K562 (cell line): ENCODE measurements around the gene RPL21. TPM values are rescaled to one million over a fixed set of nuclear protein-coding genes. Genes with fewer than 3 reads are reported as not detected.

Experiments
- polyA plus RNA-seq, 8 experiments: library from polyadenylated mRNA; depleted of rRNA in 4 of 8; stranded (reverse) in 5 of 8; unstranded in 3 of 8; fragments of >200 nt; fragmentation: Nextera tagmentation in 2 of 8; fragmentation: Illumina TruSeq in 1 of 8; extraction: Ambion mirVana in 2 of 8; extraction: Trizol in 1 of 8; gene quantifications; 2 replicates each; pipeline versions ENCODE4 v1.2.1 to v1.2.3, GENCODE V29; 2011 to 2014; ENCODE audit warnings: inconsistent platforms in 1 of 8, missing spikeins in 1 of 8
- small RNA-seq: library from RNA; depleted of rRNA; stranded (forward); fragments of <200 nt; gene quantifications from one replicate; pipeline ENCODE3, GENCODE V24; 2014
- total RNA-seq, 7 experiments: library from RNA; depleted of rRNA in 6 of 7; stranded (reverse); fragments of >200 nt in 6 of 7; fragmentation: Illumina TruSeq in 2 of 7; extraction: Trizol in 2 of 7; gene quantifications; 2 replicates each; pipeline versions ENCODE4 v1.2.1 to v1.2.3, GENCODE V29; 2011 to 2021; ENCODE audit warnings: low replicate concordance in 1 of 7

The RPL21 gene
- total and polyA plus RNA-seq, 9 of the 15 experiments (the other 6 are each of a cell fraction or from before 2014, with no cell fraction given) = 622 to 4,203 (median 1,676) TPM

Small RNA genes lying within 50 kb of the gene (small RNA-seq; reads per million reads assigned to genes)
- gene SNORA27 (not detected), gene SNORD102 (not detected)

Other genes starting within 250 kb of the RPL21 start
- gene USP12, start 79.7 kb upstream of the RPL21 start, total RNA-seq (2014; rRNA removed) = 7.8 and 8.9 TPM in 2 replicates
- 17.2 and 18.1 TPM in 2 replicates for gene USP12, start 79.7 kb upstream of the RPL21 start, total RNA-seq (2014; rRNA removed; fragmentation: Illumina TruSeq; extraction: Trizol)
- gene USP12, start 79.7 kb upstream of the RPL21 start, total RNA-seq (2015; rRNA removed; fragmentation: Illumina TruSeq; extraction: Trizol) = 11.1 and 13.3 TPM in 2 replicates
- gene USP12, start 79.7 kb upstream of the RPL21 start, total RNA-seq (2021) = 12.7 and 13.1 TPM in 2 replicates
- gene USP12, start 79.7 kb upstream of the RPL21 start, polyA plus RNA-seq (2011; rRNA removed) = 13.8 and 20.5 TPM in 2 replicates
- 11.7 and 15.3 TPM in 2 replicates for gene USP12, start 79.7 kb upstream of the RPL21 start, polyA plus RNA-seq (2014; fragmentation: Illumina TruSeq; extraction: Trizol)
- gene USP12, start 79.7 kb upstream of the RPL21 start, polyA plus RNA-seq (2014; fragmentation: Nextera tagmentation; extraction: Ambion mirVana) = 1 to 10 TPM; 1.8 to 5.1 TPM
- gene USP12, start 79.7 kb upstream of the RPL21 start, polyA plus RNA-seq (2014; rRNA removed) = 11.0 and 14.0 TPM in 2 replicates
- 2.1 and 2.4 TPM in 2 replicates for gene RASL11A, start 19.3 kb downstream of the RPL21 start, total RNA-seq (2014; rRNA removed)
- gene RASL11A, start 19.3 kb downstream of the RPL21 start, total RNA-seq (2014; rRNA removed; fragmentation: Illumina TruSeq; extraction: Trizol) = 0.98 and 1.6 TPM in 2 replicates
- gene RASL11A, start 19.3 kb downstream of the RPL21 start, total RNA-seq (2015; rRNA removed; fragmentation: Illumina TruSeq; extraction: Trizol) = 0.80 and 0.87 TPM in 2 replicates
- gene RASL11A, start 19.3 kb downstream of the RPL21 start, total RNA-seq (2021) = 1.5 and 1.6 TPM in 2 replicates
- gene RASL11A, start 19.3 kb downstream of the RPL21 start, polyA plus RNA-seq (2011; rRNA removed) = 1.7 and 1.9 TPM in 2 replicates
- gene RASL11A, start 19.3 kb downstream of the RPL21 start, polyA plus RNA-seq (2014; fragmentation: Illumina TruSeq; extraction: Trizol) = 1.9 and 2.2 TPM in 2 replicates
- under 1 TPM in 1 of 2 experiments, not detected in 1; 0.11 TPM for gene RASL11A, start 19.3 kb downstream of the RPL21 start, polyA plus RNA-seq (2014; fragmentation: Nextera tagmentation; extraction: Ambion mirVana)
- gene RASL11A, start 19.3 kb downstream of the RPL21 start, polyA plus RNA-seq (2014; rRNA removed) = 1.2 and 1.3 TPM in 2 replicates
- gene GTF3A, start 173.1 kb downstream of the RPL21 start, total RNA-seq (2014; rRNA removed) = 197 and 224 TPM in 2 replicates
- 239 and 267 TPM in 2 replicates for gene GTF3A, start 173.1 kb downstream of the RPL21 start, total RNA-seq (2014; rRNA removed; fragmentation: Illumina TruSeq; extraction: Trizol)
- gene GTF3A, start 173.1 kb downstream of the RPL21 start, total RNA-seq (2015; rRNA removed; fragmentation: Illumina TruSeq; extraction: Trizol) = 184 and 203 TPM in 2 replicates
- gene GTF3A, start 173.1 kb downstream of the RPL21 start, total RNA-seq (2021) = 152 and 160 TPM in 2 replicates
- 126 and 174 TPM in 2 replicates for gene GTF3A, start 173.1 kb downstream of the RPL21 start, polyA plus RNA-seq (2011; rRNA removed)
- gene GTF3A, start 173.1 kb downstream of the RPL21 start, polyA plus RNA-seq (2014; fragmentation: Illumina TruSeq; extraction: Trizol) = 261 and 303 TPM in 2 replicates
- gene GTF3A, start 173.1 kb downstream of the RPL21 start, polyA plus RNA-seq (2014; fragmentation: Nextera tagmentation; extraction: Ambion mirVana) = 10 to 100 TPM; 47.5 to 63.9 TPM
- 161 and 162 TPM in 2 replicates for gene GTF3A, start 173.1 kb downstream of the RPL21 start, polyA plus RNA-seq (2014; rRNA removed)
- 34.6 and 46.1 TPM in 2 replicates for gene MTIF3, start 199.0 kb downstream of the RPL21 start, total RNA-seq (2014; rRNA removed)
- gene MTIF3, start 199.0 kb downstream of the RPL21 start, total RNA-seq (2014; rRNA removed; fragmentation: Illumina TruSeq; extraction: Trizol) = 43.9 and 53.6 TPM in 2 replicates
- 41.2 and 44.4 TPM in 2 replicates for gene MTIF3, start 199.0 kb downstream of the RPL21 start, total RNA-seq (2015; rRNA removed; fragmentation: Illumina TruSeq; extraction: Trizol)
- 20.4 and 23.5 TPM in 2 replicates for gene MTIF3, start 199.0 kb downstream of the RPL21 start, total RNA-seq (2021)
- gene MTIF3, start 199.0 kb downstream of the RPL21 start, polyA plus RNA-seq (2011; rRNA removed) = 35.9 and 40.8 TPM in 2 replicates
- gene MTIF3, start 199.0 kb downstream of the RPL21 start, polyA plus RNA-seq (2014; fragmentation: Illumina TruSeq; extraction: Trizol) = 58.1 and 73.6 TPM in 2 replicates
- 10 to 100 TPM; 62.0 to 71.2 TPM for gene MTIF3, start 199.0 kb downstream of the RPL21 start, polyA plus RNA-seq (2014; fragmentation: Nextera tagmentation; extraction: Ambion mirVana)
- 45.2 and 47.5 TPM in 2 replicates for gene MTIF3, start 199.0 kb downstream of the RPL21 start, polyA plus RNA-seq (2014; rRNA removed)